Heart left ventricle (tissue), 16 donors: Measurements from ENCODE around the gene CLEC16A. TPM values are rescaled to one million over a fixed set of nuclear protein-coding genes. Genes with fewer than 3 reads are reported as not detected.
A peak's percentile ranks its signal among the peaks of the same experiment; 100 is the strongest.

Source experiments
- ATAC-seq, 4 donors: fragments of 200-7000 bp; cut with Tn5 transposase; one replicate each; pipeline ENCODE4 v1.9.1; 2020 to 2022; ENCODE audit warnings: moderate library complexity in 4 of 4, mild to moderate bottlenecking in 3 of 4, moderate number of reproducible peaks in 1 of 4
- DNase-seq, 5 donors: peaks; one replicate each; pipeline ENCODE4 v3.0.0-alpha.2; 2020
- H3K27ac ChIP-seq, 12 donors: fragments of 200-600 bp; sonication (generic) in 4 of 12; one replicate each; pipeline versions ENCODE4 v1.5.0 to v1.8.0; 2016 to 2022; ENCODE audit warnings: mild to moderate bottlenecking in 2 of 12
- H3K27me3 ChIP-seq, 9 donors: fragments of 200-600 bp; sonication (generic) in 2 of 9; one replicate each; pipeline versions ENCODE4 v1.5.1 to v1.8.0; 2016 to 2022; ENCODE audit warnings: mild to moderate bottlenecking in 3 of 9
- H3K36me3 ChIP-seq, 9 donors: fragments of 200-600 bp; sonication (generic) in 2 of 9; one replicate each; pipeline versions ENCODE4 v1.5.0 to v1.8.0; 2018 to 2022; ENCODE audit warnings: mild to moderate bottlenecking in 2 of 9
- H3K4me1 ChIP-seq, 12 donors: fragments of 200-600 bp; sonication (generic) in 4 of 12; one replicate each; pipeline versions ENCODE4 v1.5.0 to v1.8.0; 2016 to 2022; ENCODE audit warnings: mild to moderate bottlenecking in 3 of 12
- H3K4me3 ChIP-seq, 12 donors: fragments of 200-600 bp; sonication (generic) in 4 of 12; one replicate each; pipeline versions ENCODE4 v1.5.0 to v1.8.0; 2017 to 2022; ENCODE audit warnings: mild to moderate bottlenecking in 9 of 12, moderate library complexity in 4 of 12
- H3K9me3 ChIP-seq, 12 donors: fragments of 200-600 bp; sonication (generic) in 4 of 12; one replicate each; pipeline versions ENCODE4 v1.5.0 to v1.8.0; 2016 to 2022; ENCODE audit warnings: mild to moderate bottlenecking in 1 of 12
- POLR2A ChIP-seq, 2 donors: fragments of 450-650 bp; IDR thresholded peaks; one replicate each; pipeline ENCODE4 v1.6.1; 2017; ENCODE audit warnings: antibody characterized with exemption in 2 of 2, mild to moderate bottlenecking in 2 of 2, moderate library complexity in 2 of 2
- WGBS, 4 donors: extraction: QIAGEN DNeasy Blood & Tissue Kit in 2 of 4; methylation state at CpG; one replicate each; pipeline versions ENCODE4 v1.1.5 to v1.1.7; 2013 to 2018; 5-methylcytosine and 5-hydroxymethylcytosine counted together
- intact Hi-C, 10 donors: fragments of 100-400 bp; cut with DNase I; formaldehyde crosslinking; loops; one replicate each; pipeline versions ENCODE4 v1.11.1 to v1.14.2; 2022
- polyA plus RNA-seq, 2 donors: library from polyadenylated mRNA; stranded (reverse); fragments of 200-250 nt; gene quantifications; one replicate each; pipeline ENCODE4 v1.2.3, GENCODE V29; 2013
- total RNA-seq, 9 donors: library from RNA; depleted of rRNA in 2 of 9; stranded (reverse); fragments of >200 nt in 2 of 9; fragmentation: NEBNext Ultra II Directional in 3 of 9; extraction: Animal tissue kit (Norgen Biotek cat#: 25700) in 3 of 9; gene quantifications; one replicate each; pipeline versions ENCODE4 v1.1.0 to v1.2.4, GENCODE V29; 2016 to 2023
- TF ChIP-seq, protein P1 (sequence below), 12 donors: fragments of 200-600 bp; sonication (generic) in 4 of 12; IDR thresholded peaks; one replicate each; pipeline versions ENCODE4 v1.5.0 to v1.8.0; 2018 to 2022; ENCODE audit warnings: antibody characterized with exemption in 12 of 12, mild to moderate bottlenecking in 5 of 12
- donor health status: ischemic (EF 13 %, LVEDD 7.1; RV severe dilation, severe dysfunction).
- donor health status: healthy with polysubstance abuse.
- donor health status: DM: no; HTN: yes; CAD: no.
- donor health status: DM: no; HTN: no; CAD: no.
- donor health status: ischemic (EF 25% LVEDD 6.9; RV normal size, moderate dysfunction).
- donor health status: ischemic (EF 25% LVEDD 5.7; RV mildly dilated, moderate dysfunction).
- donor health status: healthy.
- donor health status: DM: yes; HTN: yes; CAD: no.
- donor health status: ischemic (EF 35%, LVEDD 5.7; RV mildly dilated, moderate dysfunction).
- donor health status: nonischemic (EF 11% LVEDD 7.7; RV severe dilation, severe dysfunction).
- donor health status: DM: yes; HTN: yes; CAD: no.
- donor health status: PGD.
- donor health status: ischemic (EF 29% LVEDD 5.4; RV normal size, mild dysfunction).
- donor health status: nonischemic (EF 23%, LVEDD 6.1; RV moderate dilation, normal function).

Gene CLEC16A
- total and polyA plus RNA-seq, 11 donors, result 13.8 to 41.1 (median 23.7) TPM

- DNase-seq, result no peak
- Histone ChIP-seq H3K36me3 (peaks cover 0 to 22% (median 2%) of the 10 kb centered on the region in 9 donors), H3K27me3 (no peaks in the 10 kb centered on the region), H3K9me3 (no peaks in the 10 kb centered on the region), H3K27ac (no peak overlapping the region), H3K4me1 (peaks cover 0 to 21% (median 10%) of the 10 kb centered on the region in 12 donors), H3K4me3 (no peak overlapping the region)
- no peak for TF ChIP-seq POLR2A (IDR thresholded peaks at IDR 0.05)
- intact Hi-C loops, result loop anchor here in 1 of 10 donors (5.0 kb wide), 1 partner anchor 47 kb away; no protein-coding TSS in a partner anchor
- no peak for ATAC-seq
- 91 to 94% (median 94%) methylated on average over 6 of the region's 6 CpGs for WGBS, 4 donors
Measured at GRCh38 chr16:11015076-11015475, 70.7 kb downstream of the CLEC16A start.

DNA sequence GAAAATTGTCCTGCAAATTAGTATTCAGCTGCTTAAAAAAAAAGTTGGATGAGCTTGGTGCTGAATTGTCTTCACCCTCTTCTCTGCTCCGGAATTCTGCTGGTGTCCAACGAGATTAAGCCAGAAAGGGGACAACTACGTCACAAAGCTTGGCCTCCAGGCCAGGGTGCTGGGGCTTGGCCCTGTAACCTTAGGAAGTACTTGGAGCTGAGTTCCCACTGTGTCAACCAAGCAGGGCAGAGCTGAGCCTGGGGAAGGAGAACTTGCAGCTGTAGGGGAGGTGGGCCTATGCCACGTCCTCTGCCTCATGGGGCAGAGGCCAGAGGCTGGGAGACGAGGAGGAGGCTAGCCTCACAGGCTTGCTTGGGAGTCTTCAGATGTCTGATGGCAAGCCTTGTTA is 71.2 kb downstream of the CLEC16A start:
- peaks cover 0 to 21% (median 10%) of the 10 kb centered on the region in 12 donors for H3K4me1 ChIP-seq
- DNase-seq, result no peak
- no peaks in the 10 kb centered on the region for H3K9me3 ChIP-seq
- WGBS, 4 donors, result 85 to 96% (median 90%) methylated on average over 5 of the region's 5 CpGs
- H3K27me3 ChIP-seq, result no peaks in the 10 kb centered on the region
- H3K4me3 ChIP-seq, result no peak overlapping the region
- peaks cover 0 to 25% (median 7%) of the 10 kb centered on the region in 9 donors for H3K36me3 ChIP-seq
- no peak overlapping the region for H3K27ac ChIP-seq
- intact Hi-C loops, result loop anchor here in 1 of 10 donors (5.0 kb wide), 1 partner anchor 47 kb away; no protein-coding TSS in a partner anchor
- no peak for ATAC-seq
- TF ChIP-seq, protein P1, sequence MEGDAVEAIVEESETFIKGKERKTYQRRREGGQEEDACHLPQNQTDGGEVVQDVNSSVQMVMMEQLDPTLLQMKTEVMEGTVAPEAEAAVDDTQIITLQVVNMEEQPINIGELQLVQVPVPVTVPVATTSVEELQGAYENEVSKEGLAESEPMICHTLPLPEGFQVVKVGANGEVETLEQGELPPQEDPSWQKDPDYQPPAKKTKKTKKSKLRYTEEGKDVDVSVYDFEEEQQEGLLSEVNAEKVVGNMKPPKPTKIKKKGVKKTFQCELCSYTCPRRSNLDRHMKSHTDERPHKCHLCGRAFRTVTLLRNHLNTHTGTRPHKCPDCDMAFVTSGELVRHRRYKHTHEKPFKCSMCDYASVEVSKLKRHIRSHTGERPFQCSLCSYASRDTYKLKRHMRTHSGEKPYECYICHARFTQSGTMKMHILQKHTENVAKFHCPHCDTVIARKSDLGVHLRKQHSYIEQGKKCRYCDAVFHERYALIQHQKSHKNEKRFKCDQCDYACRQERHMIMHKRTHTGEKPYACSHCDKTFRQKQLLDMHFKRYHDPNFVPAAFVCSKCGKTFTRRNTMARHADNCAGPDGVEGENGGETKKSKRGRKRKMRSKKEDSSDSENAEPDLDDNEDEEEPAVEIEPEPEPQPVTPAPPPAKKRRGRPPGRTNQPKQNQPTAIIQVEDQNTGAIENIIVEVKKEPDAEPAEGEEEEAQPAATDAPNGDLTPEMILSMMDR (IDR thresholded peaks at IDR 0.05), result no peak
- TF ChIP-seq POLR2A (IDR thresholded peaks at IDR 0.05), result no peak

- TF ChIP-seq, protein P1 (IDR thresholded peaks at IDR 0.05), result no peak
- TF ChIP-seq POLR2A (IDR thresholded peaks at IDR 0.05), result no peak
- 95 to 100% (median 98%) methylated on average over 3 of the region's 3 CpGs for WGBS, 4 donors
- intact Hi-C loops, result loop anchor here in 1 of 10 donors (5.0 kb wide), 1 partner anchor 46 kb away; no protein-coding TSS in a partner anchor
- DNase-seq, result no peak
- H3K27ac ChIP-seq, result peak overlapping the region in 2 of 12 donors; percentile 34 to 41
- peaks cover 0 to 35% (median 14%) of the 10 kb centered on the region in 9 donors for H3K36me3 ChIP-seq
- H3K4me1 ChIP-seq, result peaks cover 0 to 17% (median 6%) of the 10 kb centered on the region in 12 donors
- ATAC-seq, result peak in 1 of 4 donors; percentile 11
- H3K9me3 ChIP-seq, result no peaks in the 10 kb centered on the region
- no peak overlapping the region for H3K4me3 ChIP-seq
- H3K27me3 ChIP-seq, result no peaks in the 10 kb centered on the region
Measured at GRCh38 chr16:11016524-11016988, 72.2 kb downstream of the CLEC16A start.

- peaks cover 0 to 36% (median 14%) of the 10 kb centered on the region in 9 donors for H3K36me3 ChIP-seq
- DNase-seq, result peak in 3 of 5 donors; percentile 63 to 84 (median 84)
- H3K4me1 ChIP-seq, result peaks cover 0 to 14% (median 6%) of the 10 kb centered on the region in 12 donors
- peak overlapping the region in 2 of 12 donors; percentile 34 to 41 for H3K27ac ChIP-seq
- H3K9me3 ChIP-seq, result no peaks in the 10 kb centered on the region
- ATAC-seq, result peak in 3 of 4 donors; percentile 59 to 87 (median 75)
- no peaks in the 10 kb centered on the region for H3K27me3 ChIP-seq
- no peak for TF ChIP-seq POLR2A (IDR thresholded peaks at IDR 0.05)
- TF ChIP-seq, protein P1 (IDR thresholded peaks at IDR 0.05), result no peak
- 53 to 63% (median 59%) methylated on average over 7 to 9 of the region's 9 CpGs for WGBS, 4 donors
- no peak overlapping the region for H3K4me3 ChIP-seq
- intact Hi-C loops, result loop anchor here in 1 of 10 donors (5.0 kb wide), 1 partner anchor 45 kb away; no protein-coding TSS in a partner anchor
Measured at GRCh38 chr16:11016993-11017392, 72.6 kb downstream of the CLEC16A start.
